ENCODE measurements around the gene GPC6. TPM values are rescaled to one million over a fixed set of nuclear protein-coding genes. Genes with fewer than 3 reads are reported as not detected.

The GPC6 gene
- total and polyA plus RNA-seq, 4 donors, result 5.9 to 29.1 (median 18.2) TPM

GRCh38 chr13:94332359-94333096 is 1105.9 kb downstream of the GPC6 start:
- H3K4me1 ChIP-seq (ENCODE audit: control insufficient read depth in 4 of 4, insufficient read depth in 4 of 4, low read length in 3 of 4), result peaks cover 2 to 22% (median 15%) of the 10 kb centered on the region in 4 donors
- H3K9me3 ChIP-seq (ENCODE audit: control insufficient read depth in 4 of 4, low read length in 3 of 4), result no peaks in the 10 kb centered on the region
- H3K27me3 ChIP-seq (ENCODE audit: control insufficient read depth in 4 of 4, insufficient read depth in 4 of 4, low read length in 3 of 4), result no peaks in the 10 kb centered on the region
- H3K9ac ChIP-seq (ENCODE audit: low read depth in 1 of 2, low read length in 2 of 2), result no peak overlapping the region
- no peak overlapping the region for H3K4me3 ChIP-seq (ENCODE audit: low read depth in 1 of 3, low read length in 3 of 3)
- TF ChIP-seq YY1 (IDR thresholded peaks at IDR 0.05), result no peak
- no peak for TF ChIP-seq EGR1 (IDR thresholded peaks at IDR 0.05; ENCODE audit: low read depth in 2 of 2)
- no peak for TF ChIP-seq REST (IDR thresholded peaks at IDR 0.05)
- TF ChIP-seq RXRA (IDR thresholded peaks at IDR 0.05), result no peak
- no peak for TF ChIP-seq HNF4G (IDR thresholded peaks at IDR 0.05)
- no peak for TF ChIP-seq SP1 (IDR thresholded peaks at IDR 0.05)
- TF ChIP-seq MAX (IDR thresholded peaks at IDR 0.05), result no peak
- no peak for TF ChIP-seq FOXA1 (IDR thresholded peaks at IDR 0.05)
- no peak for DNase-seq (ENCODE audit: low spot score)
- 88% methylated on average over 10 of the region's 10 CpGs for WGBS
- H3K27ac ChIP-seq (ENCODE audit: low read depth in 1 of 2, low read length in 2 of 2), result no peak overlapping the region
- no peaks in the 10 kb centered on the region for H3K36me3 ChIP-seq (ENCODE audit: control insufficient read depth in 4 of 4, insufficient read depth in 3 of 4, low read depth in 1 of 4, low read length in 3 of 4)

- no peak overlapping the region for H3K4me3 ChIP-seq (ENCODE audit: low read depth in 1 of 3, low read length in 3 of 3)
- no peaks in the 10 kb centered on the region for H3K36me3 ChIP-seq (ENCODE audit: control insufficient read depth in 4 of 4, insufficient read depth in 3 of 4, low read depth in 1 of 4, low read length in 3 of 4)
- no peaks in the 10 kb centered on the region for H3K27me3 ChIP-seq (ENCODE audit: control insufficient read depth in 4 of 4, insufficient read depth in 4 of 4, low read length in 3 of 4)
- TF ChIP-seq YY1 (IDR thresholded peaks at IDR 0.05), result no peak
- TF ChIP-seq FOXA2 (IDR thresholded peaks at IDR 0.05), result no peak
- no peak for TF ChIP-seq FOXA1 (IDR thresholded peaks at IDR 0.05)
- TF ChIP-seq ZBTB33 (IDR thresholded peaks at IDR 0.05), result no peak
- no peak for TF ChIP-seq JUND (IDR thresholded peaks at IDR 0.05)
- TF ChIP-seq HNF4G (IDR thresholded peaks at IDR 0.05), result no peak
- no peak for TF ChIP-seq MAX (IDR thresholded peaks at IDR 0.05)
- TF ChIP-seq REST (IDR thresholded peaks at IDR 0.05), result no peak
- TF ChIP-seq NR2F2 (IDR thresholded peaks at IDR 0.05), result no peak
- no peak for TF ChIP-seq EGR1 (IDR thresholded peaks at IDR 0.05; ENCODE audit: low read depth in 2 of 2)
- TF ChIP-seq RAD21 (IDR thresholded peaks at IDR 0.05), result no peak
- TF ChIP-seq ATF3 (IDR thresholded peaks at IDR 0.05), result no peak
- no peak for TF ChIP-seq CTCF (IDR thresholded peaks at IDR 0.05; ENCODE audit: low read depth, low read length, missing input control)
- TF ChIP-seq GABPA (IDR thresholded peaks at IDR 0.05 in 1 of 2, conservative IDR thresholded peaks at IDR 0.05 in 1 of 2), result no peak
- TF ChIP-seq RXRA (IDR thresholded peaks at IDR 0.05), result no peak
- no peak for TF ChIP-seq TAF1 (conservative IDR thresholded peaks at IDR 0.05)
- H3K4me1 ChIP-seq (ENCODE audit: control insufficient read depth in 4 of 4, insufficient read depth in 4 of 4, low read length in 3 of 4), result peaks cover 2 to 22% (median 15%) of the 10 kb centered on the region in 4 donors
- no peak overlapping the region for H3K9ac ChIP-seq (ENCODE audit: low read depth in 1 of 2, low read length in 2 of 2)
- DNase-seq (ENCODE audit: low spot score), result no peak
- H3K9me3 ChIP-seq (ENCODE audit: control insufficient read depth in 4 of 4, low read length in 3 of 4), result no peaks in the 10 kb centered on the region
- no peak overlapping the region for H3K27ac ChIP-seq (ENCODE audit: low read depth in 1 of 2, low read length in 2 of 2)
- WGBS, result 92% methylated on average over 4 of the region's 4 CpGs
These were observed 1106.7 kb downstream of the GPC6 start for GRCh38 chr13:94333131-94333820.

All from liver (tissue), 9 donors.